Measurements from ENCODE around the gene CNIH3.

Gene CNIH3

GRCh38 chr1:224616756-224617409 lies 766 bp downstream of the CNIH3 start:
- DNase-seq (ENCODE audit: low spot score), result no peak

GRCh38 chr1:224617410-224618355 lies 1.6 kb downstream of the CNIH3 start:
- no peak for DNase-seq (ENCODE audit: low spot score)

GRCh38 chr1:224619209-224619608 lies 3.1 kb downstream of the CNIH3 start:
- no peak for DNase-seq (ENCODE audit: low spot score)

- DNase-seq (ENCODE audit: low spot score), result no peak
Observed at GRCh38 chr1:224620105-224620504, 4.0 kb downstream of the CNIH3 start.

GRCh38 chr1:224621813-224622682 lies 5.9 kb downstream of the CNIH3 start:
- DNase-seq (ENCODE audit: low spot score), result no peak

GRCh38 chr1:224622831-224623230 lies 6.7 kb downstream of the CNIH3 start:
- DNase-seq (ENCODE audit: low spot score), result no peak

GRCh38 chr1:224623310-224623714 lies 7.2 kb downstream of the CNIH3 start:
- DNase-seq (ENCODE audit: low spot score), result no peak

DNA sequence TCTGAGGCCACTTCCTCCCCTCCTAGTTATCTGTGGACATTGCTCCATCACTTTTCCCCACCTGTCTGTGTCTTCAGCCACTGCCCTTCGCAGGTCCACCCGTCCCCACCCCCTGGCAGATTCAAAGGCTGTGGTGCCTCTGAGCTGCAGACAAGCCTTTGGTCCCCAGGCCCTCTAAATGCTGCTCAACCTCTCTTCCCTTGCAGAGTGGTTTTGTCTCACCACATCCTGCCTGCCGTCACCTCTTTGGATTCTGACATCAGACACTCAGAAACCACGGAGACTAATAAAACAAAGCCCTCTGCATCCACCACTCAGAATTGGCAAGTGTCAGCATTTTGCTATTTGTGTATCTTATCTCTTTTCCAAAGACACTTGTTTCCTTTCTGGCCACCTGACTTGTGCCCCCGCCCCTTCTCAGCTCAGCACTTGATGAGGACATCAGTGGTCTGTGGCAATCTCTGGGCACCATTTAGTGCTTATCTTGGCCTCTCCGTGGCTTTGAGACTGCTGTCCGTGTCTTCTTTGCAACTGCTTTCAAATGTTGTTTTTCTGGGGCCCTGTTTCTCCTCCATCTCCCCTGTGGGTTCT lies 7.7 kb downstream of the CNIH3 start:
- DNase-seq (ENCODE audit: low spot score), result peak; percentile 37

- DNase-seq (ENCODE audit: low spot score), result no peak
Observed at GRCh38 chr1:224624432-224624831, 8.3 kb downstream of the CNIH3 start.

- no peak for DNase-seq (ENCODE audit: low spot score)
Observed at GRCh38 chr1:224626042-224626441, 9.9 kb downstream of the CNIH3 start.

DNA sequence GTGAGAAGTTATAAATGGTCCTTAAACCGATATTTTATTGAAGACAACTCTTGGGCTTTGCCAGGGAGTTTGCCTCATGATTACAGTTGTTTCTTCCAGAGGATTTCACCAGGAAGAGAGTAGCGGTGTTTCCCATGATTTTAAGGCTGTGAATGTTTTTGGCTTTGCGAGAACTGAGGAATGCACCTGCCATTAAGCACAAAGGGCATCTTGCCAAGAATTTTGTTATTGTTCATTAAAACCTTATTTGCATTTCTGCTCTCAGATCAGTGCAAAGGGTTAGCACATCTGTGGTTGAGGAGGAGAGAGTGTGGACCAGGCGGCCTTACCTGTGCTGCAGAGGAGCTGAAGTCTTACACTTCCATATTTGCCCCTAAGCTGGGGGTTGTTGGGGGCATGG lies 13.8 kb downstream of the CNIH3 start:
- DNase-seq (ENCODE audit: low spot score), result no peak

- no peak for DNase-seq (ENCODE audit: low spot score)
Observed at GRCh38 chr1:224631462-224632115, 15.5 kb downstream of the CNIH3 start.

DNA sequence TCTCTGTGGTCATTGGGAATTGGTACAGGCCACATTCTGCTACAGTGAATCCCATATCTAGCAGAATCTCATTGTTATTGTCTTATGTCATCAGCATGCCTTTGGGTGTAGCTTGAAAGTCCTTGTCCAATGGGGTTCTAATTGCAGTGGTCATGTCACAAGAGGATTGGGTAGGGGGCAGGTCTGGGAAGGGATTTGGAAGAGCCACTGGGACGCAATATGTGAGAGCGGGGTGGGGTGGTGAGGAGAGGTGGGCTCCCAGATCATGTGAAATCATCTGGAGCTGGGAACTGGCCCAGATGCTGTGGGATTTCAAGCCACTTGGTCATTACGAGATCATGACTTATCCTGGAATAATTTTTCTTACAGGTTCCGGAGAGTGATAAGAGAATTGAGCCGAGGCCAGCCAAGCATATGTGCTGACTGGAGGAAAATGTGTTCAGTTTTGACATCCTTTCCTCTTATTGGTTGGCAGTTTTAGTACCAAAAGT lies 16.3 kb downstream of the CNIH3 start:
- no peak for DNase-seq (ENCODE audit: low spot score)

- no peak for DNase-seq (ENCODE audit: low spot score)
Observed at GRCh38 chr1:224632921-224633321, 16.8 kb downstream of the CNIH3 start.

DNA sequence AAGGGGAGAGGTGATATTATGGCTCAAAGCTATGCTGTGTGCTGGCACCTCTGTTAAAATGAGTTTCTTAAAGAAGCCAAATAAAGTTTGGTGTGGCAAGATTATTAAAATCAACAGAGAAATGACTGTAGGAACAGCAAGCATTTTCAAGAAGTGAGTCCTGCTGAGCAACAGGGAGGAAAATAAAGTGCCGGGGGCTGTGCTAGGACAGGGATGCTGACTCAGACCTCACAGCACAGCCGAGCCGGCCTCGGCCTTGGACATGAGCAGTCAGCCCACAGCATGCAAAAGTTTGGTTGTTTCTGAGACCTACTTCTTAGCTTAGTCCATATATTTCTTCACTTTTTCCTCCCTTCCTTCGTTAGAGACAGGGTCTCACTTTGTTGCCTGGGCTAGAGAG lies 19.2 kb downstream of the CNIH3 start:
- no peak for DNase-seq (ENCODE audit: low spot score)

DNA sequence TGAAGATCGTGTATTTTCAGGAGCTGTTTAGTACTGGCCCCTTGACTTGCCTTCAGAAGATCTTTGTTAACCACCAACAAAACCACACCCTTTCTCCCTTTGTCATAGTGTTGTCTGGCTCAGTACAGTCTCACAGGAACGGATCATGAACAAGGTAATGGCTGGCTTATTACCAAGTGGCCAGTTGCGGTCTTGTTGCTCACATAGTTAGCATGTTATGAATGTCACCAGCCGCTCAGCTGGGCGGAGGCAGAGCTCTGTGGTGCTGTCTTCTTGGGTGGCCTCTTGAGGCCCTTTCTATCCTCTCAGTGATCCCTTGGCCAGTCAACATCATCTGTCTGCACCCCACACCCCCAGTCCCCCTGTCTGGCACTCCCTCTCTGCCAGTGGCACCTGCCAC lies 21.4 kb downstream of the CNIH3 start:
- no peak for DNase-seq (ENCODE audit: low spot score)

DNA sequence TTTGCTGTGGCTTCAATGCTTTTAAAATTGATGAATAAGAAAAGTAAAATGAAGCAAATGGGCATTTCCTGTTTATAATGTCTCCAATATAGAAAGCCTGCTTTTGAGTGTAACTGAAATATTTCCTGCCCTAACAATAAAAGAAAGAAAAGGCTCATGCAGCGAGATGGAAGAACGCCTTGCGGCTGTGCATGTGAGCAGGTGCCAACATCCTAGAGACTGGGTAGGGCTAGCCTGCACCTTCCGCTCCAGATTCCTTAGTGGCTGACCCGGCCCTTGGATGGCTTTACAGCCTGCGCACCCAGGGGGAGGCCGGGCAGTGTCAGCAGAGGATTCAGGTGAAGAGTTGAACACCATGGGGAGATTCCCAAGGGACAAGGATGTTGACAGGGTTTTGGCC lies 21.8 kb downstream of the CNIH3 start:
- DNase-seq (ENCODE audit: low spot score), result no peak

DNA sequence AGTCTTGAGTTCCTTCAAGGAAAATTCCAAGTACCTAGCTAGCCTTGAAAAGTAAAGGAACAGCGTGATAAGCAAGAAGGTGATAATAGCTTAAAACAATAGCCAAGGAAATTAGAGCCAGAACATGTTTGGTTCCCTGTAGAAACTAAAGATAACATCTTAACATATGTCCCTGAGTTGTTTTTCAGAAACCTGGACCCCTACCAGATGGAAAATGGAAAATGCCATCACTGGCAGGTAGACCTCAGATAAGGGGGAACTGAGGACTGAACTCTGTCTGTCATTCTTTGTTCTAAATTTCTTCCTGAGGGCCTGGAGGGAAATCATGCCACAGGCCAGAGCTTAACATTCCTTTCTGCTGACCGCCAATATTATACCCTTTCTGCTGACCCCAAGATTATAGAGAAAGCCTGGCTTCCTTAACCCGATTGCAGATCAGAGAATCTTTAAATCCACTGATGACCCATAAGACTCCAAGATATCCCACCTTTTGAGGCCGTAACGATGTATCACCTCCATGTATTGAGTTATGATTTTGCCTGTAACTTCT lies 23.4 kb downstream of the CNIH3 start:
- no peak for DNase-seq (ENCODE audit: low spot score)

GRCh38 chr1:224640018-224640417 lies 23.9 kb downstream of the CNIH3 start:
- DNase-seq (ENCODE audit: low spot score), result no peak

- DNase-seq (ENCODE audit: low spot score), result no peak
Observed at GRCh38 chr1:224640587-224640986, 24.5 kb downstream of the CNIH3 start.

DNA sequence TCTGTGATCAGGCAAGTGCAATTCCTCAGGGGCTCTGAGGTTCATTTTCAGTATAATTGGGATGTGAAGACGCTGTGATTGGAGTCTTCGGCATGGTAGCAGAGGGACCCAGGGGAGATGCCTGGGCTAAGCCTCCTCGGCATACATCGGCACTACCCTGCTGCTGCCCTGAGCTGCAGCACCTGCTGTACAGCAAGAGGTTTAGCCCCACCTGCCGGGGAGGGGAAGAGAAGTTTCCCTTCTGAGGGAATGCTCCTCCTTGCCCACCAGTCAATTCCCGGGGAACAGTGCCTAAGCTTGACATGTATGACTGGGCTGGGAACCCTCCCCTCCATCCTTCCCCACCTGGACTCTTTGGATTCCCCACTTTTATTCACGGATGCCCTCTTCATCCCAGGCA lies 24.9 kb downstream of the CNIH3 start:
- DNase-seq (ENCODE audit: low spot score), result peak; percentile 4

All from NAMALWA (cell line).